22Rv1 (cell line): ENCODE results near the gene XXYLT1.

Experiments used
- CTCF ChIP-seq: fragments of 450-650 bp; IDR thresholded peaks from 2 replicates; pipeline ENCODE4 v1.5.1; 2017; ENCODE audit warnings: mild to moderate bottlenecking
- ZFX ChIP-seq: fragments of 450-650 bp; IDR thresholded peaks from 2 replicates; pipeline ENCODE4 v1.6.1; 2017; ENCODE audit warnings: antibody characterized with exemption, borderline replicate concordance

- TF ChIP-seq ZFX = no peak
- TF ChIP-seq CTCF = no peak
These were observed 58.8 kb downstream of the XXYLT1 start for GRCh38 chr3:195212033-195212748.
